Limb (tissue), 2 donors: Measurements from ENCODE around the gene RNF215.
"Not testable (repeated sequence)": the region's sequence is repeated elsewhere in the genome, so short reads cannot be mapped to it uniquely, and the experiment has no call there.

ENCODE experiments used
- DNase-seq, 2 donors: peaks; one replicate each; pipeline ENCODE4 v3.0.0-alpha.2; 2016; ENCODE audit errors: extremely low spot score in 2 of 2

The RNF215 gene

GRCh38 chr22:30421695-30422480 lies 34.7 kb upstream of the RNF215 start:
- no peak for DNase-seq

DNA sequence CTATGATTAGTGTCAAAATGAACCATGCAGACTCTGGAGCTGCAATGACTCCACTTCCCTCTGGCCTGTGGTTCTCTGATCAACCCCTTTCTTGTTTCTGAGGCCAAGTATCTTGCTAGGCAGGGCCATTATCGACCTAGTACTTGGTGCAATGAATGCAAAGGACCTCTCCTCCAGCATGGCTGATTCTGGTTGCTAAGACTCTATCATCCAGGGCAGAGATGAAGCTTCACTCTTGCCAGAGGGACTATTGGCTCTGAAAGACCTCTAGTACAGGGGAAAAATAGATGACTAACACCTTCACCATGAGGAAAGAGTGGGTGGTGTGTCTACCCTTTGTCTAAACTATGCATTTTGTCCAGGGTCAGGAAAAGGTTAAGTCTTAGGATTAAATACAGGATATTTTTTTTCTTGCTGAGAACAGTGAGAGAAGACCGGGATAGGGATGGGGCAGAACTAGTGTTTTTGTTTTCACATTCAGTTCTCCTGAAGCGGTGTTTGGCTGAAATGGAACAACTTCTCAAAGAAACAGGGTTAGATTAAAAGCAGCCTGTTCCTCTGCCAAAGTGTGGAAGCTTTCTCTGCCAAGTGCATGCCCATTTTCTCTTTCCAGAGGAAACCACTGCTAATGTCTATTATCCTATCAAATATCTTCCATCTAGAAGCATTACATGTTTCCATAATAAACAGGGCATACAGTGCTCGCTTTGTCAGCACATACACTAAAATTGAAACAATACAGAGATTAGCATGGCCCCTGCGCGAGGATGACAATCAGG lies 33.3 kb upstream of the RNF215 start:
- DNase-seq: no peak

DNA sequence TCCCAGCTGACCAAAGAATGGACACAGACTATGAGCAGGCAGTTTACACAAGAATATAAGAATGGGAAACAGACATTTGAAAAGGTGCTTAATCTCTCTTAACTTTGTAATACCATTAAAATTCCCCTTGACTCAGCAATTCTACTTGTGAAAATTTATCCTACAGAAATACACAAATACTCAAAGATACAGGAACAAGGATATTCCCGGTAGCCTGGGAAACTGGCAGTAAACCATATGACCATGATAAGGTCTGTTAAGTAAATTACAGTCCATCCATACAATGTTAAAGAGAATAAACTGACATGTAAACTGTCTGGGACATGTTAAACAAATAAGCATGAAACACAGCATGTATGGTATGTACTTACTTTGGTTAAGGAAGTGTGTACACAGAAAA lies 29.6 kb upstream of the RNF215 start:
- DNase-seq: no peak

- DNase-seq: no peak
Measured at GRCh38 chr22:30416403-30416802, 29.2 kb upstream of the RNF215 start.

- no peak for DNase-seq
Measured at GRCh38 chr22:30414525-30415047, 27.4 kb upstream of the RNF215 start.

DNA sequence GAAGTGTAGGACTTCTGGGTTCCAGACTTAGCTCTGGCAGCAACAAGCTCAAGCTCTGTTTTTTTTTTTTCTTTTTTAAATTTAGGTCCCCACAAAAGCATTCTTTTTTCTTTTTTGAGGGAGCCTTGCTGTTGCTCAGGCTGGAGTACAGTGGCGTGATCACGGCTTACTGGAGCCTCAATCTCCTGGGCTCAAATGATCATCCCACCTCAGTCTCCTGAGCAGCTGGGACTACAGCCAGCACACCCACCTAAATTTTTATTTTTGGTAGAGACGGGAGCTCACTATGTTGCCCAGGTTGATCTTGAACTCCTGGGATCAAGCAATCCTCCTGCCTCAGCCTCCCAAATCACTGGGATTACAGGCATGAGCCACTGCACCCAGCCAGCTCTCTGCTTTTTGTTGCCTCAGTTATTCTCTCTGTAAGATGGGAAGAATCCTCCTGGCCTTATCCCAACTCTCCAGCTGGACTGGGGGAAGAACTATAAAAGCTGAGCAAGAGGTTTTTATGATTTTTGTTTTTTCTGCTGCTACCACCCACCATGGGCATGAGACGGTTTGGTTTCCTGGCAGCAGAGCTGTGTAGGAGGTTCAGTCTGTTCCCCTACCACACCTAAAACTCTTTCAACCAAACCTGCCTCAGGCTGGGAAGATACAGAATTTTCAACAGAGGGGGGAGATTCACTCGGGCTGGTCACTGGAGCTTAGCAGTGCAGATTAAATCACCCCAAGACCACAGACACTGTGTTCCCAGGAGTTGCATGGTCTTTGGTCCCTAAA lies 26.7 kb upstream of the RNF215 start:
- DNase-seq: no peak

GRCh38 chr22:30413001-30413400 lies 25.8 kb upstream of the RNF215 start:
- no peak for DNase-seq

DNA sequence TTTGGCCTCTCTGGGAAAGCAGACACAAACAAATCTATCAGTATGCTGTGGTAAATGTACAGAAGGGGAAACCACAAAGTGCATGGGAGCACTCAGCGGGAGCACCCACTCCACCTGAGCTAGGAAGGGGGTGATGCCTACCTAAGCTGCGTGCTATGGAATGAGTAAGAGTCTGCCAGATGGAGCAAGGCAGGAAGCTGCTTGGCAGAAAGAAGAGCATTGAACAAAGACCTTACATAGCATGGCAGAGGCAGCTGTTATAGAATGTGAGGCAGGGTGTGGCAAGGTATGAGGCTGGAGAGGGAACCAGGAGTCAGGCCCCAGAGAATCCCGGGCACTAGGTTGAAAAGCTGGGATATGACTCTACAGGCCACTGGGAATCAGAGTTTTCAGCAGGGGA lies 24.6 kb upstream of the RNF215 start:
- DNase-seq: no peak

GRCh38 chr22:30408388-30409102 lies 21.3 kb upstream of the RNF215 start:
- no peak for DNase-seq

DNA sequence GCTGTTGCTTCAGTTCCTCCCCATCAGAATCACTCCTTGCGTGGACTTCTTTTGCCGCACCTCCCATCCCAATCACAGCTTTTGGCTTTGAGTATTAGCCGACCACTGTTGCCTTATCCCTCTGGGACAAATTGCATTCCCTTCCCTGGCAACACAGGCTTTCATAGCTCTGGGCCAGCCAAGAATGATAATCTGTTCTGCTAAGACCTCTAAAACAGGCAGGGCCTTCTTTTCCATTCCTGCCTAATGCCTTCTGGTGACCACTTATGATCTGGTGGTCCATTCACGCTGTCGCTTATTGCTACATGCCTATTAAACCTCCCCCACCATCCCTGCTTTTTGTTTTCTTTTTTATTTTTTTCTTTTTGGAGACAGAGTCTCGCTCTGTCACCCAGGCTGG lies 19.2 kb upstream of the RNF215 start:
- DNase-seq: no peak

DNA sequence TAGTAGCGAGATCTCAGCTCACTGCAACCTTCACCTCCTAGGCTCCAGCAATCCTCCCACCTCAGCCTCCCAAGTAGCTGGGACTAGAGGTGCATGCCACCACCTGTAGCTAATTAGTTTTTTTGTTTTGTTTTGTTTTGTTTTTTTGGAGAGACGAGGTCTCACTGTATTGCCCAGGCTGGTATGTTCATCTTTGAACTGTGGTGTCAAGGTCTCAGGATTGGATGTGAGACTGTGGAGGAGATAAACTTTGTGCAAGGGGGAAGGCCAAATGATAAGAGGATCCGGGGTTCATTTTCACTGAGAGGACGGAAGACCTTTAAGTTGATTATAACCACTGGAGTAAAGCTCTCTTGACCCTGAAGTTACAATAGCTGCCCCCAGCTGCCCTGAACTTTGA lies 18.5 kb upstream of the RNF215 start:
- DNase-seq: no peak

- DNase-seq: no peak
Measured at GRCh38 chr22:30404307-30404706, 17.1 kb upstream of the RNF215 start.

DNA sequence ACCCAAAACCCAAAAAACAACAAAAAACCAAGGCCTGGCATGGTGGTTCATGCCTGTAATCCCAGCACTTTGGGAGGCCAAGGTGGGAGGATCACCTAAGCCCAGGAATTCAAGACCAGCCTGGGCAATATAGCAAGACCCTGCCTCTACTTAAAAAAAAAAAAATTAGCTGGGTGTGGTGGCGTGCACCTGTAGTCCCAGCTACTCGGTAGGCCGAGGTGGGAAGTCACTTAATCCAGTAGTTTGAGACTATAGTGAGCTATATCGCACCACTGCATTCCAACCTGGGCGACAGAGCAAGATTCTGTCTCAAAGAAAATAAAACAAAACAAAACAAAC lies 15.5 kb upstream of the RNF215 start:
- DNase-seq: not testable (repeated sequence)

DNA sequence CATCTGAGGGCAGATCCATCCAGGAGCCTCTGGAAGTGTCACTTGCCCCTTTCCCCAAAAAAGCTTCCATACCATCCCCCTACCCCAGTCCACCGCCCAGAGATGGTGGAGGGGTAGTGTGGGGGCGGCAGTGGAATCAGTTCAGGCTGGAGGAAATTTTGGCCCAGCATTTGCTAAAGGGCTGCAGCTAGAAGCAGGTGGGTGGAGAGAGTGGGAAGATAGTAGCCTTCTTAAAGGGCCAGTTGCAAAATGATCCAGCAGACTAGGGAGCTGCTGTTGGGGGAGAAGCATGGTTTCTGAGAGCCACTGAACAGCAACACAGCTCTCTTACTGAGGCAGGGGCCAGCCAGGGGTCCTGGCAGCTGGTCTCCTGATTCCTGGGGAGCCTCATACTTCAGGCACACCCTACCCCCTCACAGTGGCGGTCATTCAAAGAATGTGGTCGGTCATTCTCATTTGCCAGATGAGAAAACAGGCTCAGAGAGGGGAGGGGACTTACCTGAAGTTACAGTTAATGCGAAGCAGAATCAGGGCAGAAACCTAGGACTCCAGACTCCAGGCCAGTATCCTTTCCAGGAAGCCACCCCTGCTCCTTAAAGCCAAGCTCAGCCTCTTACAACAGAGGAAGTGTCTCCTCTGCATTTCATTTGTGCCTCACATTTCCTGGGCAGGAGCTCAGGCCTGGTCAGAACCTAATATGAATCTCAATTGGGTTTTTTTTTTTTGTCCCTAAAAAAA lies 15.0 kb upstream of the RNF215 start:
- no peak for DNase-seq

- DNase-seq: not testable (repeated sequence)
Measured at GRCh38 chr22:30401024-30401423, 13.8 kb upstream of the RNF215 start.

- no peak for DNase-seq
Measured at GRCh38 chr22:30400159-30400558, 12.9 kb upstream of the RNF215 start.

GRCh38 chr22:30399718-30400117 lies 12.5 kb upstream of the RNF215 start:
- DNase-seq: no peak

DNA sequence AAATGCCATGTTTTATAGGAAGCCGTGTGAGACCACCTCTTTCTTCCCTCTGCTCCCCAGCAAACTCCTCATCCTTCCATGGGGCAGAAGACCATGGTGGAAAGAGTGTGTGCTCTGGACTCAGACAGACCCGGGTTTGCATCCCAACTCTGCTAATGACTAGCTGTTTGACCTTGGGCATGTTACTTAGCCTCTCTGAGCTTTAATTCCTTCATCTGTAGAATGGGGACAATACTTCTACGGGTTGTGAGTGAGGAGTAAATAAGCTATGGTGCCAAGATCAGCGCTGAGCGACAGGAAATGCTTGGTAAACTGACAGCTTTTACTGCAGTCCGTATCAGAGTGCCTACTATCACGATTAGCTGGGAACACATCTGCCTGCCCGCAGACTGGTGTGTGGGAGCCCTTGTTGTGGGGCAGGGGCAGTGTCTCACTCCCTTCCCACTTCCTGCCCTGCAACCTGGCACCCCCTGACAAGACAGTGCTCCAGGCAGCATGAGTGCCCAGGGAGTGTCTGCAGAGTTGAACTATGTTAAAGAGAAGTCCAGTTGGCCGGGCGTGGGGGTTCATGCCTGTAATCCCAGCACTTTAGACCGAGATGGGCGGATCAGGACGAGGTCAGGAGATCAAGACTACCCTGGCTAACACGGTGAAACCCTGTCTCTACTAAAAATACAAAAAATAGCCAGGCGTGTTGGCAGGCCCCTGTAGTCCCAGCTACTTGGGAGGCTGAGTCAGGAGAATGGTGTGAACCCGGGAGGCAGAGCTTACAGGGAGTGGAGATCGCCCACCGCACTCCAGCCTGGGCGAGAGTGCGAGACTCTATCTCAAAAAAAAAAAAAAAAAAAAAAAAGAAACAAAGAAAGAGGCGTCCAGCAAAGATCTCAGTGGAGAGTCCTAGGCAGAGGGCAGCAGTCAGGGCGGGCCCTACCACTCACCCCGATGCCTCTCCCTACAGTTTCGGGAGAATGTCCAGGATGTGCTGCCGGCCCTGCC lies 11.8 kb upstream of the RNF215 start:
- no peak for DNase-seq
